Endothelial cell of umbilical vein (primary cell): ENCODE data around the gene PEX3. TPM values are rescaled to one million over a fixed set of nuclear protein-coding genes. Genes with fewer than 3 reads are reported as not detected.

Experiments used
- BruUV-seq: library from RNA; stranded (reverse); fragments of 400-500 nt; replicated peaks from 2 replicates; lab custom pipeline; 2021; lab: Mats Ljungman, UMichigan
- CTCF ChIA-PET: fragments of 300-600, 350-600 bp; sonication (Branson Sonifier 250); formaldehyde crosslinking; loops from one replicate; lab custom pipeline; 2021; ENCODE audit warnings: antibody characterized with exemption, inconsistent platforms; lab: Charles Lee
- POLR2A ChIA-PET: fragments of 300-600, 350-600 bp; sonication (Branson Sonifier 250); formaldehyde crosslinking; loops from one replicate; lab custom pipeline; 2021; ENCODE audit warnings: antibody characterized with exemption, inconsistent platforms; lab: Charles Lee
- DNase-seq: peaks from one replicate; pipeline ENCODE4 v3.0.0-alpha.2; 2011; ENCODE audit warnings: low read depth, low spot score
- FAIRE-seq: peaks from 2 replicates; lab custom pipeline; 2011; peaks lifted over from hg19 to GRCh38; lab: Jason Lieb, UNC
- H2AFZ ChIP-seq: 2 replicates; pipeline ENCODE4 v1.6.0; 2012; ENCODE audit warnings: low read depth, low read length, control low read depth, inconsistent platforms
- H3K27ac ChIP-seq: 2 replicates; pipeline ENCODE4 v1.5.1; 2011; ENCODE audit warnings: low read depth, mild to moderate bottlenecking, control low read depth, low read length, moderate library complexity; ENCODE audit not compliant: insufficient read depth
- H3K27me3 ChIP-seq, 2 experiments: 2 replicates each; pipeline versions ENCODE4 v1.6.0 to v1.6.1; 2011; ENCODE audit warnings: low read length in 2 of 2, mixed read lengths in 1 of 2; ENCODE audit not compliant: control insufficient read depth in 2 of 2, insufficient read depth in 2 of 2
- H3K36me3 ChIP-seq, 2 experiments: 2 replicates in 1 of 2; 3 replicates in 1 of 2; pipeline ENCODE4 v1.5.1; 2011; ENCODE audit warnings: low read length in 2 of 2, mild to moderate bottlenecking in 1 of 2, moderate library complexity in 1 of 2; ENCODE audit not compliant: control insufficient read depth in 2 of 2, insufficient read depth in 2 of 2; ENCODE audit errors: extremely low read depth in 1 of 2
- H3K4me1 ChIP-seq: 3 replicates; pipeline ENCODE4 v1.5.1; 2011; ENCODE audit warnings: mild to moderate bottlenecking, low read length; ENCODE audit not compliant: control insufficient read depth, insufficient read depth; ENCODE audit errors: extremely low read depth
- H3K4me2 ChIP-seq: 2 replicates; pipeline ENCODE4 v1.6.1; 2011; ENCODE audit warnings: low read length, control low read depth, mixed read lengths; ENCODE audit not compliant: insufficient read depth
- H3K4me3 ChIP-seq, 3 experiments: fragments of 200-600 bp in 1 of 3; sonication (generic), shearing (Covaris generic) in 1 of 3; replicated peaks in 1 of 3; 2 replicates each; pipeline ENCODE4 v1.5.1; 2011 to 2016; ENCODE audit warnings: control low read depth in 3 of 3, low read length in 3 of 3, mild to moderate bottlenecking in 2 of 3, inconsistent platforms in 1 of 3, low read depth in 1 of 3, moderate library complexity in 1 of 3; ENCODE audit not compliant: insufficient read depth in 1 of 3
- H3K79me2 ChIP-seq: 2 replicates; pipeline ENCODE4 v1.6.0; 2012; ENCODE audit warnings: low read length, inconsistent platforms; ENCODE audit not compliant: control insufficient read depth, insufficient read depth
- H3K9ac ChIP-seq: replicated peaks from 2 replicates; pipeline ENCODE3; 2011; ENCODE audit warnings: low read length, control low read depth; ENCODE audit not compliant: insufficient read depth; ENCODE audit errors: extremely low read depth
- H3K9me1 ChIP-seq: replicated peaks from 3 replicates; pipeline ENCODE4 v1.6.0; 2011; ENCODE audit warnings: mild to moderate bottlenecking, low read length; ENCODE audit not compliant: control insufficient read depth, insufficient read depth; ENCODE audit errors: extremely low read depth
- H3K9me3 ChIP-seq: replicated peaks from 2 replicates; pipeline ENCODE4 v1.5.1; 2012; ENCODE audit warnings: low read length, inconsistent platforms; ENCODE audit not compliant: control insufficient read depth, insufficient read depth
- H4K20me1 ChIP-seq: replicated peaks from 2 replicates; pipeline ENCODE3; 2011; ENCODE audit warnings: mild to moderate bottlenecking, low read length; ENCODE audit not compliant: control insufficient read depth, insufficient read depth; ENCODE audit errors: extremely low read depth
- EZH2 ChIP-seq: IDR thresholded peaks from 2 replicates; pipeline ENCODE4 v1.6.1; 2012; ENCODE audit warnings: borderline replicate concordance, low read depth, mild to moderate bottlenecking, moderate library complexity, low read length, inconsistent platforms; ENCODE audit not compliant: severe bottlenecking
- FOS ChIP-seq: IDR thresholded peaks from 2 replicates; pipeline ENCODE4 v1.6.1; 2011; ENCODE audit warnings: mild to moderate bottlenecking, low read length, moderate library complexity, borderline replicate concordance; ENCODE audit not compliant: insufficient read depth
- GATA2 ChIP-seq: IDR thresholded peaks from 2 replicates; pipeline ENCODE4 v1.7.0; 2011; ENCODE audit warnings: low read depth, mild to moderate bottlenecking, moderate library complexity, mixed read lengths, low read length; ENCODE audit not compliant: insufficient read length, insufficient read depth
- JUN ChIP-seq: IDR thresholded peaks from 2 replicates; pipeline ENCODE4 v1.6.1; 2011; ENCODE audit warnings: borderline replicate concordance, low read depth; ENCODE audit not compliant: insufficient read length, insufficient read depth
- MYC ChIP-seq: IDR thresholded peaks from one replicate; pipeline ENCODE4 v1.6.1; 2011; ENCODE audit warnings: mild to moderate bottlenecking, low read depth, low read length
- POLR2A ChIP-seq: IDR thresholded peaks from 2 replicates; pipeline ENCODE4 v1.6.1; 2012; ENCODE audit warnings: low read depth, mild to moderate bottlenecking, control low read depth, low read length
- POLR2AphosphoS5 ChIP-seq: IDR thresholded peaks from 2 replicates; pipeline ENCODE4 v1.6.1; 2012; ENCODE audit warnings: low read depth, mild to moderate bottlenecking, control low read depth, low read length, moderate library complexity; ENCODE audit not compliant: insufficient read depth
- dilution Hi-C: fragments of 300-500 bp; cut with MboI; formaldehyde crosslinking; loops from one replicate; pipeline ENCODE4 v1.15.0; 2019; ENCODE audit warnings: low sequenced_read_pairs; ENCODE audit not compliant: extremely low pct_ligation_motif_present
- intact Hi-C: fragments of 100-400 bp; cut with micrococcal nuclease; formaldehyde crosslinking; loops from one replicate; pipeline ENCODE4 v1.10.0; 2022
- polyA plus RNA-seq, 4 experiments: library from polyadenylated mRNA; depleted of rRNA in 3 of 4; stranded (reverse) in 3 of 4; unstranded in 1 of 4; fragments of >200 nt; gene quantifications; 2 replicates each; pipeline versions ENCODE4 v1.2.1 to v1.2.3, GENCODE V29; 2011 to 2012; ENCODE audit warnings: missing spikeins in 1 of 4
- total RNA-seq: library from RNA; stranded (reverse); gene quantifications from 2 replicates; pipeline ENCODE4 v1.2.3, GENCODE V29; 2021
- TF ChIP-seq, protein P1 (sequence below), 2 donors: IDR thresholded peaks; 1 replicate in 1 of 2; 2 replicates in 1 of 2; pipeline ENCODE4 v1.5.1; 2011; ENCODE audit warnings: low read length in 2 of 2, mild to moderate bottlenecking in 2 of 2, moderate library complexity in 2 of 2, control low read depth in 1 of 2, inconsistent platforms in 1 of 2, low read depth in 1 of 2; ENCODE audit not compliant: insufficient read depth in 1 of 2; ENCODE audit errors: extremely low read depth in 1 of 2
- TF ChIP-seq, protein P2 (sequence below): IDR thresholded peaks from 2 replicates; pipeline ENCODE4 v1.6.1; 2011; ENCODE audit not compliant: insufficient read depth, insufficient read length

Gene PEX3
- total and polyA plus RNA-seq, 2 donors (not counting 3 experiments of a cell fraction or from before 2014, with no cell fraction given): 8.7 to 21.7 TPM

DNA sequence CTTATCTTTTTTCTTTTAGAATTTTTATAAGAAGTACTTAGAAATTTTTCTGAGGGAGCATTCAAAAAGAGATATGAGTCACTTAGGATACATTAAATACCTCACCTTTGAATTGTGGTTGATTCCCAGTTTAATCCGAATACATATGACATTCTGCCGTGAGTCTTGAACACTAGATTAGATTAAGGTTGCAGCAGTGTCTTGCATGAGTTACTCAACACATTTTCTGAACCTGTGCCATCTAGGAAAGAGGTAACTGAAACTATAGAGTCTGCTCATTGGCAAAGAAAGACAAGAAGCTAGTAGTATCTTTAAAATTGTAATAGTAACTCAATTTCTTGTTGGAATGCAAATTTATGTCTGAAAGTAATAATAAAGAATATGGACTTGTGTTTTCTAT lies 14.9 kb downstream of the PEX3 start:
- H3K27me3 ChIP-seq: no peaks in the 10 kb centered on the region
- H3K4me2 ChIP-seq: no peak overlapping the region
- CTCF ChIA-PET: no interaction called here
- H3K9ac ChIP-seq: no peak overlapping the region
- no peak overlapping the region for H3K4me3 ChIP-seq
- DNase-seq (no peak), FAIRE-seq (no peak)
- H3K36me3 ChIP-seq: peaks cover 0 to 2% of the 10 kb centered on the region in 2 experiments
- dilution Hi-C loops (no loop called here), intact Hi-C loops (no loop called here)
- H3K79me2 ChIP-seq: no peaks in the 10 kb centered on the region
- no peaks in the 10 kb centered on the region for H3K4me1 ChIP-seq
- no peaks in the 10 kb centered on the region for H3K9me1 ChIP-seq
- H3K9me3 ChIP-seq: no peaks in the 10 kb centered on the region
- no TSS peak for BruUV-seq
- H3K27ac ChIP-seq: no peak overlapping the region
- POLR2A ChIA-PET: no interaction called here
- H2AFZ ChIP-seq: no peak overlapping the region
- no peak for TF ChIP-seq GATA2
- TF ChIP-seq, protein P1, sequence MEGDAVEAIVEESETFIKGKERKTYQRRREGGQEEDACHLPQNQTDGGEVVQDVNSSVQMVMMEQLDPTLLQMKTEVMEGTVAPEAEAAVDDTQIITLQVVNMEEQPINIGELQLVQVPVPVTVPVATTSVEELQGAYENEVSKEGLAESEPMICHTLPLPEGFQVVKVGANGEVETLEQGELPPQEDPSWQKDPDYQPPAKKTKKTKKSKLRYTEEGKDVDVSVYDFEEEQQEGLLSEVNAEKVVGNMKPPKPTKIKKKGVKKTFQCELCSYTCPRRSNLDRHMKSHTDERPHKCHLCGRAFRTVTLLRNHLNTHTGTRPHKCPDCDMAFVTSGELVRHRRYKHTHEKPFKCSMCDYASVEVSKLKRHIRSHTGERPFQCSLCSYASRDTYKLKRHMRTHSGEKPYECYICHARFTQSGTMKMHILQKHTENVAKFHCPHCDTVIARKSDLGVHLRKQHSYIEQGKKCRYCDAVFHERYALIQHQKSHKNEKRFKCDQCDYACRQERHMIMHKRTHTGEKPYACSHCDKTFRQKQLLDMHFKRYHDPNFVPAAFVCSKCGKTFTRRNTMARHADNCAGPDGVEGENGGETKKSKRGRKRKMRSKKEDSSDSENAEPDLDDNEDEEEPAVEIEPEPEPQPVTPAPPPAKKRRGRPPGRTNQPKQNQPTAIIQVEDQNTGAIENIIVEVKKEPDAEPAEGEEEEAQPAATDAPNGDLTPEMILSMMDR (IDR thresholded peaks at IDR 0.05; ENCODE audit: extremely low read depth in 1 of 2, insufficient read depth in 1 of 2, low read depth in 1 of 2, low read length in 2 of 2): no peak
- TF ChIP-seq POLR2A: no peak
- no peak for TF ChIP-seq POLR2AphosphoS5
- TF ChIP-seq, protein P2, sequence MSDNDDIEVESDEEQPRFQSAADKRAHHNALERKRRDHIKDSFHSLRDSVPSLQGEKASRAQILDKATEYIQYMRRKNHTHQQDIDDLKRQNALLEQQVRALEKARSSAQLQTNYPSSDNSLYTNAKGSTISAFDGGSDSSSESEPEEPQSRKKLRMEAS: no peak
- no peak for TF ChIP-seq JUN
- TF ChIP-seq MYC: no peak
- TF ChIP-seq FOS: no peak
- no peak for TF ChIP-seq EZH2
- no peaks in the 10 kb centered on the region for H4K20me1 ChIP-seq
